ENCODE data around the gene CTRL. TPM values are rescaled to one million over a fixed set of nuclear protein-coding genes. Genes with fewer than 3 reads are reported as not detected.

The CTRL gene
- total and polyA plus RNA-seq, 4 donors = 0.09 to 5.0 (median 0.30) TPM

DNA sequence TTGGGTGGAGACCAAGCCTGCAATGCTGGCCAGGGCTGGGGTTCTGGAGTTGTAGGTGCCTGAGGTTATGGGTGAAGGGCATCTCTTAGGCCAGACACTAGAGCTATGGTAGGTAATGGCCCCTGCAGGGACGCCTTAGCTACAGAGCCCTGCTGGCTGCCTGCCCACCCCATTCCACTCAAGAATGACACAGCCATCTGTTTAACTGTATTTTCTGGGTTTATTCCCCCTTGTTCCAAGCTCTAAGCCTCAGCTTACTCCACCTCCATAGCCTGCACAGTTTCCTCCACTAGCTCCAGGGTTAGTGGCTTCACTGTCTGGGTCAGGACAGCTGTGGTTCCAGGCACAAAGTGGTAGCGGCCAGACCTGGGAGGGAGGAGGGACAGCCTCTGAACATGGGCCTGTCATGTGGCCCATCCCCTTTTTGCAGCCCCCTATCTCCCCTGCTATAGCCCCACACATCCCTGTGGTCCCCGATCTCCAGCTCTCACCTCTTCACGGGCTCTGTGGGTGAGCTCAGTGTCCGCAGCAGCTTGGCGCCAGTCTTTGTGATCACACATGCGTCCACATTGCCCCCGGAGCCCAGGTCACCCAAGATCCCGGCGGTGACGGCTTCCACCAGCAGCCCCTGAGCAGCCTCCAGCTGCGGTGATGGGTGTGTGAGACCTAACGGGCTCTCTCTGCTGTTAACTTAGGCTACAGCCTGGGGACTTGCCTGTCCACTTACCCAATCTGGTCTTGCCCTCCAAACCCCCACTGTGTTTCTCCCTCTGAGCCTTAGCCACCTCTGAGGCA lies 2.8 kb upstream of the CTRL start:
- H3K36me3 ChIP-seq (ENCODE audit: control insufficient read depth in 4 of 4, insufficient read depth in 3 of 4, low read depth in 1 of 4, low read length in 3 of 4) = peaks cover 0 to 20% (median 5%) of the 10 kb centered on the region in 4 donors
- H3K27me3 ChIP-seq (ENCODE audit: control insufficient read depth in 4 of 4, insufficient read depth in 4 of 4, low read length in 3 of 4) = no peaks in the 10 kb centered on the region
- no peak for DNase-seq (ENCODE audit: low spot score)
- TF ChIP-seq SP1 (IDR thresholded peaks at IDR 0.05) (no peak), YY1 (IDR thresholded peaks at IDR 0.05) (no peak), GABPA (IDR thresholded peaks at IDR 0.05 in 1 of 2, conservative IDR thresholded peaks at IDR 0.05 in 1 of 2) (no peak), NR2F2 (IDR thresholded peaks at IDR 0.05) (no peak), HNF4G (IDR thresholded peaks at IDR 0.05) (no peak), FOXA1 (IDR thresholded peaks at IDR 0.05) (no peak), JUND (IDR thresholded peaks at IDR 0.05) (no peak), RAD21 (IDR thresholded peaks at IDR 0.05) (no peak), HNF4A (conservative IDR thresholded peaks at IDR 0.05) (no peak), FOXA2 (IDR thresholded peaks at IDR 0.05) (no peak), TAF1 (conservative IDR thresholded peaks at IDR 0.05) (no peak), RXRA (IDR thresholded peaks at IDR 0.05) (no peak)
- TF ChIP-seq, protein P1, sequence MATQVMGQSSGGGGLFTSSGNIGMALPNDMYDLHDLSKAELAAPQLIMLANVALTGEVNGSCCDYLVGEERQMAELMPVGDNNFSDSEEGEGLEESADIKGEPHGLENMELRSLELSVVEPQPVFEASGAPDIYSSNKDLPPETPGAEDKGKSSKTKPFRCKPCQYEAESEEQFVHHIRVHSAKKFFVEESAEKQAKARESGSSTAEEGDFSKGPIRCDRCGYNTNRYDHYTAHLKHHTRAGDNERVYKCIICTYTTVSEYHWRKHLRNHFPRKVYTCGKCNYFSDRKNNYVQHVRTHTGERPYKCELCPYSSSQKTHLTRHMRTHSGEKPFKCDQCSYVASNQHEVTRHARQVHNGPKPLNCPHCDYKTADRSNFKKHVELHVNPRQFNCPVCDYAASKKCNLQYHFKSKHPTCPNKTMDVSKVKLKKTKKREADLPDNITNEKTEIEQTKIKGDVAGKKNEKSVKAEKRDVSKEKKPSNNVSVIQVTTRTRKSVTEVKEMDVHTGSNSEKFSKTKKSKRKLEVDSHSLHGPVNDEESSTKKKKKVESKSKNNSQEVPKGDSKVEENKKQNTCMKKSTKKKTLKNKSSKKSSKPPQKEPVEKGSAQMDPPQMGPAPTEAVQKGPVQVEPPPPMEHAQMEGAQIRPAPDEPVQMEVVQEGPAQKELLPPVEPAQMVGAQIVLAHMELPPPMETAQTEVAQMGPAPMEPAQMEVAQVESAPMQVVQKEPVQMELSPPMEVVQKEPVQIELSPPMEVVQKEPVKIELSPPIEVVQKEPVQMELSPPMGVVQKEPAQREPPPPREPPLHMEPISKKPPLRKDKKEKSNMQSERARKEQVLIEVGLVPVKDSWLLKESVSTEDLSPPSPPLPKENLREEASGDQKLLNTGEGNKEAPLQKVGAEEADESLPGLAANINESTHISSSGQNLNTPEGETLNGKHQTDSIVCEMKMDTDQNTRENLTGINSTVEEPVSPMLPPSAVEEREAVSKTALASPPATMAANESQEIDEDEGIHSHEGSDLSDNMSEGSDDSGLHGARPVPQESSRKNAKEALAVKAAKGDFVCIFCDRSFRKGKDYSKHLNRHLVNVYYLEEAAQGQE (IDR thresholded peaks at IDR 0.05) = no peak
- TF ChIP-seq, protein P2, sequence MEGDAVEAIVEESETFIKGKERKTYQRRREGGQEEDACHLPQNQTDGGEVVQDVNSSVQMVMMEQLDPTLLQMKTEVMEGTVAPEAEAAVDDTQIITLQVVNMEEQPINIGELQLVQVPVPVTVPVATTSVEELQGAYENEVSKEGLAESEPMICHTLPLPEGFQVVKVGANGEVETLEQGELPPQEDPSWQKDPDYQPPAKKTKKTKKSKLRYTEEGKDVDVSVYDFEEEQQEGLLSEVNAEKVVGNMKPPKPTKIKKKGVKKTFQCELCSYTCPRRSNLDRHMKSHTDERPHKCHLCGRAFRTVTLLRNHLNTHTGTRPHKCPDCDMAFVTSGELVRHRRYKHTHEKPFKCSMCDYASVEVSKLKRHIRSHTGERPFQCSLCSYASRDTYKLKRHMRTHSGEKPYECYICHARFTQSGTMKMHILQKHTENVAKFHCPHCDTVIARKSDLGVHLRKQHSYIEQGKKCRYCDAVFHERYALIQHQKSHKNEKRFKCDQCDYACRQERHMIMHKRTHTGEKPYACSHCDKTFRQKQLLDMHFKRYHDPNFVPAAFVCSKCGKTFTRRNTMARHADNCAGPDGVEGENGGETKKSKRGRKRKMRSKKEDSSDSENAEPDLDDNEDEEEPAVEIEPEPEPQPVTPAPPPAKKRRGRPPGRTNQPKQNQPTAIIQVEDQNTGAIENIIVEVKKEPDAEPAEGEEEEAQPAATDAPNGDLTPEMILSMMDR (IDR thresholded peaks at IDR 0.05; ENCODE audit: low read depth, low read length, missing input control) = no peak
- no peak overlapping the region for H3K4me3 ChIP-seq (ENCODE audit: low read depth in 1 of 3, low read length in 3 of 3)
- no peaks in the 10 kb centered on the region for H3K9me3 ChIP-seq (ENCODE audit: control insufficient read depth in 4 of 4, low read length in 3 of 4)
- WGBS = 84% methylated on average over 13 of the region's 13 CpGs
- no peak overlapping the region for H3K9ac ChIP-seq (ENCODE audit: low read depth in 1 of 2, low read length in 2 of 2)
- peaks cover 4 to 23% (median 17%) of the 10 kb centered on the region in 4 donors for H3K4me1 ChIP-seq (ENCODE audit: control insufficient read depth in 4 of 4, insufficient read depth in 4 of 4, low read length in 3 of 4)
- no peak overlapping the region for H3K27ac ChIP-seq (ENCODE audit: low read depth in 1 of 2, low read length in 2 of 2)

DNA sequence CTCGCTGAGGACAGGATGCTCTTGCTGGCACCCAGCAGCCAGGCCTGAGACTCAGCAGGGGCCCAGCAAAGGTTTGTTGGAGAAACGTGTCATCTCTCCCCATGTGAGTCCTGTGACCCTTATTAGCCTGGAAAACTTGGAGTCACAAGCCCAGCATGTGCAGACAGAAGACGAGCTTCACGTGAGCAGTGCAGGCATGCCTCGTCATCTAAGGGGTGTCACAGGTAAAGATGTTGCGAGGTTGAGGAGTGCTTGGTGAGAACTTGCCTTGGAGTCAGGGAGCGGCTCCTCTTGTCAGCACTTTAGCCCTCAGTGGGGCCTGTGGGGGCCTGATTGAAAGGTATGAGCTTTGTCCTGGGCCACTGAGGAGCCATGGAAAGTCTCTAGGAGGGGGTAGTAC lies 2.1 kb upstream of the CTRL start:
- Histone ChIP-seq H3K4me3 (ENCODE audit: low read depth in 1 of 3, low read length in 3 of 3) (no peak overlapping the region), H3K27ac (ENCODE audit: low read depth in 1 of 2, low read length in 2 of 2) (no peak overlapping the region), H3K9ac (ENCODE audit: low read depth in 1 of 2, low read length in 2 of 2) (no peak overlapping the region), H3K27me3 (ENCODE audit: control insufficient read depth in 4 of 4, insufficient read depth in 4 of 4, low read length in 3 of 4) (no peaks in the 10 kb centered on the region), H3K36me3 (ENCODE audit: control insufficient read depth in 4 of 4, insufficient read depth in 3 of 4, low read depth in 1 of 4, low read length in 3 of 4) (peaks cover 0 to 25% (median 6%) of the 10 kb centered on the region in 4 donors), H3K4me1 (ENCODE audit: control insufficient read depth in 4 of 4, insufficient read depth in 4 of 4, low read length in 3 of 4) (peaks cover 4 to 20% (median 16%) of the 10 kb centered on the region in 4 donors), H3K9me3 (ENCODE audit: control insufficient read depth in 4 of 4, low read length in 3 of 4) (no peaks in the 10 kb centered on the region)
- DNase-seq (ENCODE audit: low spot score) = no peak
- WGBS = 92% methylated on average over 7 of the region's 7 CpGs
- TF ChIP-seq HNF4A (conservative IDR thresholded peaks at IDR 0.05) = no peak
- TF ChIP-seq, protein P2 (IDR thresholded peaks at IDR 0.05; ENCODE audit: low read depth, low read length, missing input control) = no peak
- no peak for TF ChIP-seq HNF4G (IDR thresholded peaks at IDR 0.05)
- no peak for TF ChIP-seq FOXA2 (IDR thresholded peaks at IDR 0.05)
- no peak for TF ChIP-seq SP1 (IDR thresholded peaks at IDR 0.05)
- no peak for TF ChIP-seq JUND (IDR thresholded peaks at IDR 0.05)
- TF ChIP-seq GABPA (IDR thresholded peaks at IDR 0.05 in 1 of 2, conservative IDR thresholded peaks at IDR 0.05 in 1 of 2) = no peak
- TF ChIP-seq NR2F2 (IDR thresholded peaks at IDR 0.05) = no peak
- TF ChIP-seq, protein P3, sequence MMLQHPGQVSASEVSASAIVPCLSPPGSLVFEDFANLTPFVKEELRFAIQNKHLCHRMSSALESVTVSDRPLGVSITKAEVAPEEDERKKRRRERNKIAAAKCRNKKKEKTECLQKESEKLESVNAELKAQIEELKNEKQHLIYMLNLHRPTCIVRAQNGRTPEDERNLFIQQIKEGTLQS (IDR thresholded peaks at IDR 0.05) = no peak
- TF ChIP-seq, protein P4, sequence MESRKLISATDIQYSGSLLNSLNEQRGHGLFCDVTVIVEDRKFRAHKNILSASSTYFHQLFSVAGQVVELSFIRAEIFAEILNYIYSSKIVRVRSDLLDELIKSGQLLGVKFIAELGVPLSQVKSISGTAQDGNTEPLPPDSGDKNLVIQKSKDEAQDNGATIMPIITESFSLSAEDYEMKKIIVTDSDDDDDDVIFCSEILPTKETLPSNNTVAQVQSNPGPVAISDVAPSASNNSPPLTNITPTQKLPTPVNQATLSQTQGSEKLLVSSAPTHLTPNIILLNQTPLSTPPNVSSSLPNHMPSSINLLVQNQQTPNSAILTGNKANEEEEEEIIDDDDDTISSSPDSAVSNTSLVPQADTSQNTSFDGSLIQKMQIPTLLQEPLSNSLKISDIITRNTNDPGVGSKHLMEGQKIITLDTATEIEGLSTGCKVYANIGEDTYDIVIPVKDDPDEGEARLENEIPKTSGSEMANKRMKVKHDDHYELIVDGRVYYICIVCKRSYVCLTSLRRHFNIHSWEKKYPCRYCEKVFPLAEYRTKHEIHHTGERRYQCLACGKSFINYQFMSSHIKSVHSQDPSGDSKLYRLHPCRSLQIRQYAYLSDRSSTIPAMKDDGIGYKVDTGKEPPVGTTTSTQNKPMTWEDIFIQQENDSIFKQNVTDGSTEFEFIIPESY (IDR thresholded peaks at IDR 0.05) = no peak
- no peak for TF ChIP-seq YY1 (IDR thresholded peaks at IDR 0.05)
- no peak for TF ChIP-seq FOXA1 (IDR thresholded peaks at IDR 0.05)
- no peak for TF ChIP-seq TAF1 (conservative IDR thresholded peaks at IDR 0.05)
